Endothelial cell of umbilical vein (primary cell): Measurements from ENCODE around the gene PRXL2B. TPM values are rescaled to one million over a fixed set of nuclear protein-coding genes. Genes with fewer than 3 reads are reported as not detected.

Experiments used
- BruUV-seq: library from RNA; stranded (reverse); fragments of 400-500 nt; replicated peaks from 2 replicates; lab custom pipeline; 2021; lab: Mats Ljungman, UMichigan
- CTCF ChIA-PET: fragments of 300-600, 350-600 bp; sonication (Branson Sonifier 250); formaldehyde crosslinking; loops from one replicate; lab custom pipeline; 2021; ENCODE audit warnings: antibody characterized with exemption, inconsistent platforms; lab: Charles Lee
- POLR2A ChIA-PET: fragments of 300-600, 350-600 bp; sonication (Branson Sonifier 250); formaldehyde crosslinking; loops from one replicate; lab custom pipeline; 2021; ENCODE audit warnings: antibody characterized with exemption, inconsistent platforms; lab: Charles Lee
- DNase-seq: peaks from one replicate; pipeline ENCODE4 v3.0.0-alpha.2; 2011; ENCODE audit warnings: low read depth, low spot score
- FAIRE-seq: peaks from 2 replicates; lab custom pipeline; 2011; peaks lifted over from hg19 to GRCh38; lab: Jason Lieb, UNC
- H2AFZ ChIP-seq: 2 replicates; pipeline ENCODE4 v1.6.0; 2012; ENCODE audit warnings: low read depth, low read length, control low read depth, inconsistent platforms
- H3K27ac ChIP-seq: 2 replicates; pipeline ENCODE4 v1.5.1; 2011; ENCODE audit warnings: low read depth, mild to moderate bottlenecking, control low read depth, low read length, moderate library complexity; ENCODE audit not compliant: insufficient read depth
- H3K27me3 ChIP-seq, 2 experiments: 2 replicates each; pipeline versions ENCODE4 v1.6.0 to v1.6.1; 2011; ENCODE audit warnings: low read length in 2 of 2, mixed read lengths in 1 of 2; ENCODE audit not compliant: control insufficient read depth in 2 of 2, insufficient read depth in 2 of 2
- H3K36me3 ChIP-seq, 2 experiments: 2 replicates in 1 of 2; 3 replicates in 1 of 2; pipeline ENCODE4 v1.5.1; 2011; ENCODE audit warnings: low read length in 2 of 2, mild to moderate bottlenecking in 1 of 2, moderate library complexity in 1 of 2; ENCODE audit not compliant: control insufficient read depth in 2 of 2, insufficient read depth in 2 of 2; ENCODE audit errors: extremely low read depth in 1 of 2
- H3K4me1 ChIP-seq: 3 replicates; pipeline ENCODE4 v1.5.1; 2011; ENCODE audit warnings: mild to moderate bottlenecking, low read length; ENCODE audit not compliant: control insufficient read depth, insufficient read depth; ENCODE audit errors: extremely low read depth
- H3K4me2 ChIP-seq: 2 replicates; pipeline ENCODE4 v1.6.1; 2011; ENCODE audit warnings: low read length, control low read depth, mixed read lengths; ENCODE audit not compliant: insufficient read depth
- H3K4me3 ChIP-seq, 3 experiments: fragments of 200-600 bp in 1 of 3; sonication (generic), shearing (Covaris generic) in 1 of 3; replicated peaks in 1 of 3; 2 replicates each; pipeline ENCODE4 v1.5.1; 2011 to 2016; ENCODE audit warnings: control low read depth in 3 of 3, low read length in 3 of 3, mild to moderate bottlenecking in 2 of 3, inconsistent platforms in 1 of 3, low read depth in 1 of 3, moderate library complexity in 1 of 3; ENCODE audit not compliant: insufficient read depth in 1 of 3
- H3K79me2 ChIP-seq: 2 replicates; pipeline ENCODE4 v1.6.0; 2012; ENCODE audit warnings: low read length, inconsistent platforms; ENCODE audit not compliant: control insufficient read depth, insufficient read depth
- H3K9ac ChIP-seq: replicated peaks from 2 replicates; pipeline ENCODE3; 2011; ENCODE audit warnings: low read length, control low read depth; ENCODE audit not compliant: insufficient read depth; ENCODE audit errors: extremely low read depth
- H3K9me1 ChIP-seq: replicated peaks from 3 replicates; pipeline ENCODE4 v1.6.0; 2011; ENCODE audit warnings: mild to moderate bottlenecking, low read length; ENCODE audit not compliant: control insufficient read depth, insufficient read depth; ENCODE audit errors: extremely low read depth
- H3K9me3 ChIP-seq: replicated peaks from 2 replicates; pipeline ENCODE4 v1.5.1; 2012; ENCODE audit warnings: low read length, inconsistent platforms; ENCODE audit not compliant: control insufficient read depth, insufficient read depth
- H4K20me1 ChIP-seq: replicated peaks from 2 replicates; pipeline ENCODE3; 2011; ENCODE audit warnings: mild to moderate bottlenecking, low read length; ENCODE audit not compliant: control insufficient read depth, insufficient read depth; ENCODE audit errors: extremely low read depth
- FOS ChIP-seq: IDR thresholded peaks from 2 replicates; pipeline ENCODE4 v1.6.1; 2011; ENCODE audit warnings: mild to moderate bottlenecking, low read length, moderate library complexity, borderline replicate concordance; ENCODE audit not compliant: insufficient read depth
- GATA2 ChIP-seq: IDR thresholded peaks from 2 replicates; pipeline ENCODE4 v1.7.0; 2011; ENCODE audit warnings: low read depth, mild to moderate bottlenecking, moderate library complexity, mixed read lengths, low read length; ENCODE audit not compliant: insufficient read length, insufficient read depth
- JUN ChIP-seq: IDR thresholded peaks from 2 replicates; pipeline ENCODE4 v1.6.1; 2011; ENCODE audit warnings: borderline replicate concordance, low read depth; ENCODE audit not compliant: insufficient read length, insufficient read depth
- MYC ChIP-seq: IDR thresholded peaks from one replicate; pipeline ENCODE4 v1.6.1; 2011; ENCODE audit warnings: mild to moderate bottlenecking, low read depth, low read length
- dilution Hi-C: fragments of 300-500 bp; cut with MboI; formaldehyde crosslinking; loops from one replicate; pipeline ENCODE4 v1.15.0; 2019; ENCODE audit warnings: low sequenced_read_pairs; ENCODE audit not compliant: extremely low pct_ligation_motif_present
- intact Hi-C: fragments of 100-400 bp; cut with micrococcal nuclease; formaldehyde crosslinking; loops from one replicate; pipeline ENCODE4 v1.10.0; 2022
- polyA plus RNA-seq, 4 experiments: library from polyadenylated mRNA; depleted of rRNA in 3 of 4; stranded (reverse) in 3 of 4; unstranded in 1 of 4; fragments of >200 nt; gene quantifications; 2 replicates each; pipeline versions ENCODE4 v1.2.1 to v1.2.3, GENCODE V29; 2011 to 2012; ENCODE audit warnings: missing spikeins in 1 of 4
- total RNA-seq: library from RNA; stranded (reverse); gene quantifications from 2 replicates; pipeline ENCODE4 v1.2.3, GENCODE V29; 2021

PRXL2B gene
- total and polyA plus RNA-seq, 2 donors (not counting 3 experiments of a cell fraction or from before 2014, with no cell fraction given), result 29.6 to 55.8 TPM

GRCh38 chr1:2606396-2606880, 19.9 kb downstream of the PRXL2B start:
- FAIRE-seq, result no peak
- POLR2A ChIA-PET, result no interaction called here
- CTCF ChIA-PET, result no interaction called here

GRCh38 chr1:2606881-2607621, 20.5 kb downstream of the PRXL2B start:
- Histone ChIP-seq H3K36me3 (no peaks in the 10 kb centered on the region), H3K9ac (no peak overlapping the region), H3K9me3 (no peaks in the 10 kb centered on the region), H3K4me3 (no peak overlapping the region), H3K79me2 (no peaks in the 10 kb centered on the region), H3K9me1 (no peaks in the 10 kb centered on the region), H3K27me3 (no peaks in the 10 kb centered on the region), H3K27ac (no peak overlapping the region), H3K4me1 (no peaks in the 10 kb centered on the region), H3K4me2 (no peak overlapping the region), H2AFZ (no peak overlapping the region), H4K20me1 (no peaks in the 10 kb centered on the region)
- intact Hi-C loops (no loop called here), dilution Hi-C loops (no loop called here)
- ChIA-PET POLR2A (no interaction called here), CTCF (no interaction called here)
- FAIRE-seq, result no peak
- no TSS peak for BruUV-seq
- DNase-seq, result no peak
- TF ChIP-seq GATA2, result no peak
- no peak for TF ChIP-seq FOS
- no peak for TF ChIP-seq MYC

More at GRCh38 chr1:2606396-2606880, 19.9 kb downstream of the PRXL2B start:
- Histone ChIP-seq H3K27ac (no peak overlapping the region), H3K4me2 (no peak overlapping the region), H3K9me3 (no peaks in the 10 kb centered on the region), H3K4me1 (no peaks in the 10 kb centered on the region), H3K4me3 (no peak overlapping the region), H2AFZ (no peak overlapping the region), H3K27me3 (no peaks in the 10 kb centered on the region), H3K9ac (no peak overlapping the region), H3K79me2 (no peaks in the 10 kb centered on the region), H4K20me1 (no peaks in the 10 kb centered on the region), H3K36me3 (no peaks in the 10 kb centered on the region), H3K9me1 (no peaks in the 10 kb centered on the region)
- dilution Hi-C loops (no loop called here), intact Hi-C loops (no loop called here)
- no TSS peak for BruUV-seq
- no peak for DNase-seq
- TF ChIP-seq JUN, result no peak
